ENCODE data around the gene ATL3. TPM values are rescaled to one million over a fixed set of nuclear protein-coding genes. Genes with fewer than 3 reads are reported as not detected.

Gene ATL3
- total RNA-seq, 1 experiment from 2014 or later = 32.3 TPM

DNA sequence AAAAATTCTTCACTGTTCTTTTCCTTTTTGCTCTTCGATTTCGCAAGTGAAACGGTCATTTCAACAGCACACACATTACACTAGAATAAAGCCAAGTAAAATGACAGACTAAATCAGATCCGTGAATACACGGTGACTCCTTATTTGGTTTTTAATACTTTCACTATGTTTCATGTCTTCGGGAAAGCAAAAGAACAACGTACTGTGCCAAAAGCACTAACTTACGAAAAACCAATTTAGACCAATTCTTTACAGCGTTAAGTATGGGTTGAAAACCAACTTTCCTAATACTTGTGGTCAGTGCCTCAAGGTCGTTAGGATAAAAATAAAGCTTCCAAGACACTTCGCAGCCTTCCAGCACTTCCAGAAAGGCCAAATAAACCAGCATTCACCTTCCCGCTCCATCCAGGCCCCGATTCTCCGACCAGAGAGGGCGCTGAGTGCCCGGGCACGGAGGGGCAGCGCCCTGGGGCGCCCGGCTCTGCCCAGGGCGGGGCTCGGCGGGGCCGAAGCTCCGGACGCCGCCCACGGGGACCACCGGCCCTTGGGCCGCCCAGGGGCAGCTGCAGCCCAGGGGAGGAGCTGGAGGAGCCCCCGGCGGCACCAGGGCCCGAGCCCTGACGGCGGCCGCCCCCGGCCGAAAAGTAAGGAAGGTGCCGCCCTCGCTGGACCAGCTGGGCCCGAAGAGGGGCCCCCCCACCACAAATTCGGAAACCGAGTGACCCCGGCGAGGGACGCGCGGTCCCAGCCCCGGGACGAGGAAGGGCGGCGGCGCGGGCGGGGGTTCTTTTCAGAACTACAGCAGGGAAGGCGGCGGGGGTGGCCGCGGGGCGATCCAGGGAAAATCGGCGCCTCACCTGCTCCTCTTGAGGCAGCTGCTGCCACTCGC, 499 bp downstream of the ATL3 start:
- BruUV-seq (replicated peaks) = no TSS peak
- TF ChIP-seq EZH2 (IDR thresholded peaks at IDR 0.05) (no peak), RAD21 (IDR thresholded peaks at IDR 0.05; ENCODE audit: low read depth) (peak; percentile 61), CTCF (IDR thresholded peaks at IDR 0.05 in 2 of 3, conservative IDR thresholded peaks at IDR 0.05 in 1 of 3; ENCODE audit: borderline replicate concordance in 1 of 3, insufficient read depth in 1 of 3, low read depth in 2 of 3, low read length in 2 of 3) (peak in 2 of 3 experiments; percentile 47 to 57; a peak in 5 of 6 replicates), EGR1 (IDR thresholded peaks at IDR 0.05; ENCODE audit: low read depth) (no peak), SP1 (IDR thresholded peaks at IDR 0.05; ENCODE audit: low read depth) (0 out of 2 replicates have a peak, but pooled peaks have one; percentile 11), CEBPB (IDR thresholded peaks at IDR 0.05; ENCODE audit: low read depth) (peak; percentile 55; the same call in 1 of the 2 replicates), YY1 (IDR thresholded peaks at IDR 0.05; ENCODE audit: extremely low read depth, insufficient replicate concordance, low read depth, low read length) (peak; percentile 67)
- CTCF ChIA-PET = interaction anchor here (1.0 to 2.1 kb wide), 2 partner anchors 10 to 18 kb away, joined by 3 to 7 read pairs; partner anchors contain the start of gene RTN3

More for the DNA sequence above, 499 bp downstream of the ATL3 start:
- ChIA-PET RAD21 (ENCODE audit: low non-redundant PET in 1 of 2, low total read pairs in 2 of 2, uncharacterized antibody in 2 of 2, unreplicated experiment in 2 of 2) (no interaction called here), POLR2A (interaction anchor here (4.3 kb wide), 1 partner anchor 11 kb away, joined by 24 read pairs; the partner anchor contains the start of gene RTN3)
- Histone ChIP-seq H3K4me1 (ENCODE audit: control insufficient read depth in 1 of 2, insufficient read depth in 2 of 2, low read length in 2 of 2) (peaks cover 25 to 55% of the 10 kb centered on the region in 2 experiments), H3K4me3 (replicated peaks in 1 of 2; ENCODE audit: low read depth in 1 of 2, low read length in 2 of 2) (peak overlapping the region; percentile 50 to 60), H3K9me3 (ENCODE audit: control insufficient read depth in 1 of 2, insufficient read depth in 1 of 2, low read depth in 1 of 2, low read length in 2 of 2) (no peaks in the 10 kb centered on the region), H4K20me1 (ENCODE audit: insufficient read depth) (no peaks in the 10 kb centered on the region), H3K27ac (ENCODE audit: low read depth, low read length) (peak overlapping the region; percentile 83), H3K27me3 (ENCODE audit: insufficient read depth, low read length) (no peaks in the 10 kb centered on the region), H3K9ac (ENCODE audit: low read length) (peak overlapping the region; percentile 76), H2AFZ (ENCODE audit: low read depth, low read length, poor library complexity, severe bottlenecking) (no peak overlapping the region), H3K79me2 (ENCODE audit: insufficient read depth, low read length) (peaks cover 50% of the 10 kb centered on the region), H3K9me2 (ENCODE audit: insufficient read depth) (no peaks in the 10 kb centered on the region), H3K4me2 (ENCODE audit: low read length) (peak overlapping the region; percentile 86), H3K36me3 (ENCODE audit: control insufficient read depth in 1 of 2, insufficient read depth in 2 of 2, low read length in 2 of 2) (no peaks in the 10 kb centered on the region)
- intact Hi-C loops (cut with micrococcal nuclease) = no loop called here
- DNase-seq (ENCODE audit: low read depth, low spot score) = no peak
- peak; percentile 55 for ATAC-seq
